Prostate gland (tissue), 2 donors: ENCODE measurements around the gene SLAMF6.

Experiments used
- POLR2A ChIP-seq: fragments of 450-650 bp; IDR thresholded peaks from one replicate; pipeline ENCODE4 v1.6.1; 2016; ENCODE audit warnings: antibody characterized with exemption, mild to moderate bottlenecking
- TF ChIP-seq, protein P1 (sequence below), 4 experiments: fragments of 200-600 bp in 2 of 4; fragments of 450-650 bp in 2 of 4; sonication (generic) in 2 of 4; IDR thresholded peaks; 1 replicate in 3 of 4; 2 replicates in 1 of 4; pipeline ENCODE4 v1.5.1; 2016 to 2019; ENCODE audit warnings: antibody characterized with exemption in 4 of 4, mild to moderate bottlenecking in 2 of 4, moderate library complexity in 2 of 4

DNA sequence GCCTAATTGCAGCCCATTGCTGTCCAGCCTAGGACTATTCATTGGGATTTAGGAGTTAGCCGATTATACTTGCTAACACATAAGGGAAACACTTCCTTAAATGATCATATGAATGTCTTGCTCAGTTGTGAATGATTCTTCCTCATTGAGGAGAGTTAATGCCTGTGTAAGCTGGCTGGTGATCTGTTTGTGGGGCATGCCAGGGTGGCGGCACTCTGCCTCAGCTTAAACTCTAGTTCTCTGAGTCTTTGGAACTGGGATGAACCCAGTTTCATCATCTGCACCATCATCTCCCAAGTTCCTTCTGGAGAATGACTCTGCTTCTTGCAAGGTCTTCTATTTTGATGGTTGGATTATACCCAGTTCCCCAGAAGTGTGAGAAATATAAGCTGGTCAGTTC lies 23.9 kb upstream of the SLAMF6 start:
- TF ChIP-seq, protein P1, sequence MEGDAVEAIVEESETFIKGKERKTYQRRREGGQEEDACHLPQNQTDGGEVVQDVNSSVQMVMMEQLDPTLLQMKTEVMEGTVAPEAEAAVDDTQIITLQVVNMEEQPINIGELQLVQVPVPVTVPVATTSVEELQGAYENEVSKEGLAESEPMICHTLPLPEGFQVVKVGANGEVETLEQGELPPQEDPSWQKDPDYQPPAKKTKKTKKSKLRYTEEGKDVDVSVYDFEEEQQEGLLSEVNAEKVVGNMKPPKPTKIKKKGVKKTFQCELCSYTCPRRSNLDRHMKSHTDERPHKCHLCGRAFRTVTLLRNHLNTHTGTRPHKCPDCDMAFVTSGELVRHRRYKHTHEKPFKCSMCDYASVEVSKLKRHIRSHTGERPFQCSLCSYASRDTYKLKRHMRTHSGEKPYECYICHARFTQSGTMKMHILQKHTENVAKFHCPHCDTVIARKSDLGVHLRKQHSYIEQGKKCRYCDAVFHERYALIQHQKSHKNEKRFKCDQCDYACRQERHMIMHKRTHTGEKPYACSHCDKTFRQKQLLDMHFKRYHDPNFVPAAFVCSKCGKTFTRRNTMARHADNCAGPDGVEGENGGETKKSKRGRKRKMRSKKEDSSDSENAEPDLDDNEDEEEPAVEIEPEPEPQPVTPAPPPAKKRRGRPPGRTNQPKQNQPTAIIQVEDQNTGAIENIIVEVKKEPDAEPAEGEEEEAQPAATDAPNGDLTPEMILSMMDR (IDR thresholded peaks at IDR 0.05): no peak
- no peak for TF ChIP-seq POLR2A
